H1 (cell line): ENCODE results near the gene ANAPC7. TPM values are rescaled to one million over a fixed set of nuclear protein-coding genes. Genes with fewer than 3 reads are reported as not detected.

Experiments
- CTCF ChIA-PET: fragments of 300-600 bp; sonication (Branson Sonifier 250); formaldehyde crosslinking; loops from one replicate; lab custom pipeline; 2021; ENCODE audit not compliant: partially characterized antibody; lab: Charles Lee
- POLR2A ChIA-PET: fragments of 300-600 bp; sonication (Branson Sonifier 250); formaldehyde crosslinking; loops from one replicate; lab custom pipeline; 2021; ENCODE audit warnings: inconsistent platforms; ENCODE audit not compliant: partially characterized antibody; lab: Charles Lee
- DNase-seq, 2 experiments: peaks; one replicate each; pipeline versions ENCODE4 v3.0.0 to v3.0.0-alpha.2; 2010 to 2022; ENCODE audit warnings: low spot score in 2 of 2, low read depth in 1 of 2, mixed read lengths in 1 of 2
- FAIRE-seq: peaks from 2 replicates; lab custom pipeline; 2011; peaks lifted over from hg19 to GRCh38; lab: Jason Lieb, UNC
- H2AFZ ChIP-seq: 2 replicates; pipeline ENCODE4 v1.8.1; 2012; ENCODE audit warnings: low read length, inconsistent platforms
- H2AK5ac ChIP-seq: 2 replicates; pipeline ENCODE4 v1.6.1; 2013; ENCODE audit warnings: low read depth, low read length
- H2BK120ac ChIP-seq: replicated peaks from 2 replicates; pipeline ENCODE3; 2013; ENCODE audit warnings: low read depth, low read length, inconsistent platforms
- H2BK12ac ChIP-seq: 2 replicates; pipeline ENCODE4 v1.6.1; 2013; ENCODE audit warnings: low read depth, low read length
- H2BK15ac ChIP-seq: 2 replicates; pipeline ENCODE4 v1.6.1; 2013; ENCODE audit warnings: low read length
- H2BK20ac ChIP-seq: 2 replicates; pipeline ENCODE4 v1.6.1; 2013; ENCODE audit warnings: low read length
- H2BK5ac ChIP-seq: 2 replicates; pipeline ENCODE4 v1.6.1; 2013; ENCODE audit warnings: low read depth, low read length
- H3K14ac ChIP-seq: 2 replicates; pipeline ENCODE4 v1.6.1; 2013; ENCODE audit warnings: inconsistent platforms; ENCODE audit not compliant: insufficient read length
- H3K18ac ChIP-seq: 2 replicates; pipeline ENCODE4 v1.6.1; 2013; ENCODE audit warnings: low read length; ENCODE audit errors: extremely low read depth
- H3K23ac ChIP-seq: 2 replicates; pipeline ENCODE4 v1.6.1; 2013; ENCODE audit warnings: inconsistent platforms; ENCODE audit not compliant: insufficient read length
- H3K23me2 ChIP-seq: 2 replicates; pipeline ENCODE4 v1.6.1; 2013; ENCODE audit warnings: low read depth, low read length
- H3K27ac ChIP-seq: 2 replicates; pipeline ENCODE4 v1.6.1; 2011; ENCODE audit warnings: low read depth, low read length, inconsistent platforms
- H3K27me3 ChIP-seq, 4 experiments: replicated peaks in 1 of 4; 1 replicate in 1 of 4; 2 replicates in 3 of 4; pipeline versions ENCODE4 v1.6.1 to v1.8.1; 2011 to 2013; ENCODE audit warnings: low read length in 3 of 4, mild to moderate bottlenecking in 3 of 4, inconsistent platforms in 2 of 4, mixed read lengths in 2 of 4, moderate library complexity in 1 of 4; ENCODE audit not compliant: control insufficient read depth in 3 of 4, insufficient read depth in 3 of 4; ENCODE audit errors: extremely low read depth in 1 of 4
- H3K36me3 ChIP-seq, 4 experiments: 2 replicates each; pipeline versions ENCODE4 v1.6.1 to v1.8.1; 2011 to 2013; ENCODE audit warnings: mild to moderate bottlenecking in 4 of 4, low read length in 3 of 4, moderate library complexity in 2 of 4, control low read depth in 1 of 4, inconsistent platforms in 1 of 4; ENCODE audit not compliant: insufficient read depth in 4 of 4, control insufficient read depth in 2 of 4
- H3K4ac ChIP-seq: replicated peaks from 2 replicates; pipeline ENCODE3; 2013; ENCODE audit warnings: low read length, low read depth, mixed read lengths, inconsistent platforms; ENCODE audit not compliant: insufficient read length
- H3K4me1 ChIP-seq, 4 experiments: replicated peaks in 1 of 4; 1 replicate in 1 of 4; 2 replicates in 3 of 4; pipeline versions ENCODE4 v1.6.1 to v1.8.1; 2011 to 2013; ENCODE audit warnings: low read length in 3 of 4, inconsistent platforms in 2 of 4, mixed read lengths in 1 of 4; ENCODE audit not compliant: insufficient read depth in 4 of 4, control insufficient read depth in 3 of 4
- H3K4me2 ChIP-seq, 2 experiments: 2 replicates each; pipeline versions ENCODE4 v1.6.1 to v1.8.1; 2011 to 2013; ENCODE audit warnings: low read depth in 2 of 2, low read length in 2 of 2, control low read depth in 1 of 2, inconsistent platforms in 1 of 2, mild to moderate bottlenecking in 1 of 2; ENCODE audit not compliant: insufficient read depth in 1 of 2
- H3K4me3 ChIP-seq, 4 experiments: fragments of 200-600, 300-600 bp in 1 of 4; sonication (generic), shearing (Covaris generic), sonication (Bioruptor Twin) in 1 of 4; 2 replicates each; pipeline versions ENCODE4 v1.5.1 to v1.8.1; 2011 to 2016; ENCODE audit warnings: low read length in 4 of 4, low read depth in 3 of 4, control low read depth in 2 of 4, inconsistent platforms in 2 of 4, mild to moderate bottlenecking in 2 of 4, mixed read lengths in 1 of 4, moderate library complexity in 1 of 4; ENCODE audit not compliant: insufficient read depth in 2 of 4; ENCODE audit errors: extremely low read depth in 1 of 4
- H3K56ac ChIP-seq: replicated peaks from 2 replicates; pipeline ENCODE3; 2013; ENCODE audit warnings: low read depth, mild to moderate bottlenecking, mixed read lengths, low read length, inconsistent platforms; ENCODE audit not compliant: insufficient read length
- H3K79me1 ChIP-seq: 2 replicates; pipeline ENCODE4 v1.6.1; 2013; ENCODE audit warnings: low read depth, low read length, control low read depth
- H3K79me2 ChIP-seq, 2 experiments: 2 replicates each; pipeline versions ENCODE4 v1.6.1 to v1.8.1; 2012 to 2013; ENCODE audit warnings: low read length in 2 of 2, mild to moderate bottlenecking in 2 of 2, inconsistent platforms in 1 of 2; ENCODE audit not compliant: insufficient read depth in 2 of 2, control insufficient read depth in 1 of 2
- H3K9ac ChIP-seq, 4 experiments: replicated peaks in 1 of 4; 1 replicate in 1 of 4; 2 replicates in 3 of 4; pipeline versions ENCODE4 v1.6.1 to v1.8.1; 2011 to 2013; ENCODE audit warnings: low read depth in 3 of 4, low read length in 3 of 4, control low read depth in 2 of 4, mild to moderate bottlenecking in 2 of 4, moderate library complexity in 2 of 4, inconsistent platforms in 1 of 4; ENCODE audit errors: extremely low read depth in 1 of 4
- H3K9me3 ChIP-seq, 2 experiments: 2 replicates each; pipeline versions ENCODE4 v1.6.1 to v1.8.1; 2012 to 2013; ENCODE audit warnings: mild to moderate bottlenecking in 2 of 2, moderate library complexity in 2 of 2, control low read depth in 1 of 2, inconsistent platforms in 1 of 2, low read depth in 1 of 2, low read length in 1 of 2, mixed read lengths in 1 of 2; ENCODE audit not compliant: insufficient read depth in 2 of 2
- H4K20me1 ChIP-seq, 2 experiments: replicated peaks in 1 of 2; 2 replicates each; pipeline versions ENCODE3 to v1.8.1; 2011 to 2013; ENCODE audit warnings: inconsistent platforms in 2 of 2, low read length in 2 of 2, mild to moderate bottlenecking in 1 of 2; ENCODE audit not compliant: insufficient read depth in 2 of 2, control insufficient read depth in 1 of 2
- H4K5ac ChIP-seq: 2 replicates; pipeline ENCODE4 v1.6.1; 2013; ENCODE audit warnings: low read length, low read depth, mixed read lengths, inconsistent platforms; ENCODE audit not compliant: insufficient read length
- H4K8ac ChIP-seq: 2 replicates; pipeline ENCODE4 v1.8.0; 2013; ENCODE audit warnings: mild to moderate bottlenecking, moderate library complexity, low read length, inconsistent platforms; ENCODE audit not compliant: insufficient read depth; ENCODE audit errors: extremely low read depth
- H4K91ac ChIP-seq: replicated peaks from 2 replicates; pipeline ENCODE3; 2013; ENCODE audit warnings: low read length, mixed read lengths, inconsistent platforms; ENCODE audit not compliant: insufficient read length
- WGBS, 2 experiments: shearing (Covaris generic) in 1 of 2; methylation state at CpG; one replicate each; pipeline versions ENCODE4 v1.1.6 to v1.1.7; 2013 to 2015; ENCODE audit warnings: low lambda C conversion rate in 2 of 2, mixed read lengths in 2 of 2, inconsistent platforms in 1 of 2, low coverage in 1 of 2, missing lambda C conversion rate in 1 of 2; ENCODE audit not compliant: insufficient replicate concordance in 2 of 2, insufficient coverage in 1 of 2, insufficient read length in 1 of 2; ENCODE audit errors: extremely low coverage in 1 of 2, missing lambda C conversion rate in 1 of 2; 5-methylcytosine and 5-hydroxymethylcytosine counted together
- polyA plus RNA-seq, 7 experiments: library from polyadenylated mRNA; depleted of rRNA in 3 of 7; stranded (reverse) in 5 of 7; unstranded in 2 of 7; fragments of >200 nt in 5 of 7; fragments of 200-250 nt in 2 of 7; gene quantifications; 1 replicate in 5 of 7; 2 replicates in 1 of 7; 4 replicates in 1 of 7; pipeline versions ENCODE4 v1.2.1 to v1.2.3, GENCODE V29; 2011 to 2013; ENCODE audit warnings: missing spikeins in 2 of 7, mixed read lengths in 2 of 7
- total RNA-seq: library from RNA; stranded (reverse); fragmentation: NEBNext Ultra II Directional; extraction: Animal tissue kit (Norgen Biotek cat#: 25700); gene quantifications from 2 replicates; pipeline ENCODE4 v1.2.1, GENCODE V29; 2021

ANAPC7 gene
- total and polyA plus RNA-seq, 2 of the 8 experiments (the other 6 are each of a cell fraction or from before 2014, with no cell fraction given), result 72.8 to 105 TPM

GRCh38 chr12:110329710-110330109 lies 73.8 kb downstream of the ANAPC7 start:
- Histone ChIP-seq H2BK15ac (no peak overlapping the region), H3K4me2 (no peak overlapping the region), H3K56ac (no peak overlapping the region), H4K20me1 (peaks cover 1 to 12% of the 10 kb centered on the region in 2 experiments), H4K8ac (no peak overlapping the region), H4K91ac (no peak overlapping the region), H2BK120ac (no peak overlapping the region), H3K36me3 (peaks cover 31 to 87% (median 64%) of the 10 kb centered on the region in 4 experiments), H3K79me2 (peaks cover 0 to 34% of the 10 kb centered on the region in 2 experiments; a peak in 2 of 4 replicates), H3K9me3 (no peaks in the 10 kb centered on the region), H3K18ac (no peak overlapping the region), H3K4me3 (no peak overlapping the region), H3K4ac (no peak overlapping the region), H2AK5ac (no peak overlapping the region), H4K5ac (no peak overlapping the region), H2BK5ac (no peak overlapping the region), H2BK20ac (no peak overlapping the region), H3K14ac (no peak overlapping the region), H3K27ac (no peak overlapping the region), H3K4me1 (no peaks in the 10 kb centered on the region), H3K9ac (no peak overlapping the region), H3K23me2 (no peaks in the 10 kb centered on the region), H2AFZ (no peak overlapping the region), H2BK12ac (no peak overlapping the region), H3K23ac (no peak overlapping the region), H3K27me3 (no peaks in the 10 kb centered on the region), H3K79me1 (no peaks in the 10 kb centered on the region)
- ChIA-PET CTCF (no interaction called here), POLR2A (interaction anchor here (0.7 to 3.1 kb wide), 7 partner anchors 9 to 42 kb away, joined by 3 to 12 read pairs (median 5); no protein-coding TSS in a partner anchor)
- no peak for FAIRE-seq
- 95% methylated on average over 4 of the region's 4 CpGs; no CpG with 5 or more reads in 1 of the 2 experiments for WGBS, 2 experiments
- DNase-seq, result no peak
